GM21360 (cell line): ENCODE data around the gene DNASE1L1.

Experiments used
- ATAC-seq: cut with Tn5 transposase; IDR thresholded peaks from one replicate; pipeline ENCODE4 v1.9.1; 2021; ENCODE audit warnings: mild to moderate bottlenecking, moderate library complexity; ENCODE audit not compliant: unreplicated experiment

The DNASE1L1 gene

GRCh38 chrX:154384284-154384892 is 24.7 kb downstream of the DNASE1L1 start:
- ATAC-seq: no peak

GRCh38 chrX:154383359-154384283 is 25.4 kb downstream of the DNASE1L1 start:
- no peak for ATAC-seq

- no peak for ATAC-seq
Observed at GRCh38 chrX:154382483-154383069, 26.5 kb downstream of the DNASE1L1 start.

GRCh38 chrX:154381271-154381670 is 27.8 kb downstream of the DNASE1L1 start:
- no peak for ATAC-seq

GRCh38 chrX:154380787-154381186 is 28.3 kb downstream of the DNASE1L1 start:
- no peak for ATAC-seq

- no peak for ATAC-seq
Observed at GRCh38 chrX:154380153-154380552, 28.9 kb downstream of the DNASE1L1 start.

- ATAC-seq: no peak
Observed at GRCh38 chrX:154379569-154379951, 29.5 kb downstream of the DNASE1L1 start.

- peak; percentile 78 for ATAC-seq
Observed at GRCh38 chrX:154378799-154379568, 30.1 kb downstream of the DNASE1L1 start, which contains the start of gene EMD. Gene EMD (plus strand): TSS chrX:154379295. CDS start chrX:154379485, 190 bp downstream.

GRCh38 chrX:154378059-154378798 is 30.8 kb downstream of the DNASE1L1 start:
- peak; percentile 0 for ATAC-seq

GRCh38 chrX:154376774-154377173 is 32.3 kb downstream of the DNASE1L1 start:
- no peak for ATAC-seq

GRCh38 chrX:154375156-154375504 is 33.9 kb downstream of the DNASE1L1 start:
- ATAC-seq: no peak

GRCh38 chrX:154374313-154375155 is 34.5 kb downstream of the DNASE1L1 start, which contains the start of gene FLNA:
Gene FLNA (minus strand): TSS chrX:154374634. CDS start chrX:154371245, 3,389 bp downstream.
- no peak for ATAC-seq

- ATAC-seq: no peak
Observed at GRCh38 chrX:154373340-154374306, 35.4 kb downstream of the DNASE1L1 start.

GRCh38 chrX:154372612-154373022 is 36.4 kb downstream of the DNASE1L1 start:
- ATAC-seq: no peak

- peak; percentile 3 for ATAC-seq
Observed at GRCh38 chrX:154371789-154372300, 37.2 kb downstream of the DNASE1L1 start.

- ATAC-seq: peak; percentile 53
Observed at GRCh38 chrX:154371017-154371788, 37.9 kb downstream of the DNASE1L1 start.
